ENCODE data around the gene SOHLH1.

SOHLH1 gene

DNA sequence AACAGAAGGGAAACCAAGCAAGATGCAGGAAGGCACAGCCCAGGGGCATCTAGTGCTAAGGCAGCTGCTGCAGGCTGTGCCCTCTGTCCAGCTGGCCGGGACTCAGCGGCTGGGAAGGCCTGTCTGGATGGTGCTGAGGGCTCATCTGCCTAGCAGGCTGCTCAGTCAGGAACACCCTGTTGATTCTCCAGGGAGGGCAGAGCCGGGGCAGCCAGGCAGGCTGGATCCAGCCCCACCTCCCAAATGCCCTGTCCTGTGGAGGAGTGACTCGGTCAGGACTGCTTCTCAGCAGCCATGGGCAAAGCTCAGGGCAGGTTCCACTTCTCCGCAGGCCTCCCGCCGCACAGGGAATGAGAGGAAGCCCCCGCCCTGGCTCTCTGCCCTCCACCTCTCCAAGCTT, 44.0 kb downstream of the SOHLH1 start:
- DNase-seq, result no peak

DNA sequence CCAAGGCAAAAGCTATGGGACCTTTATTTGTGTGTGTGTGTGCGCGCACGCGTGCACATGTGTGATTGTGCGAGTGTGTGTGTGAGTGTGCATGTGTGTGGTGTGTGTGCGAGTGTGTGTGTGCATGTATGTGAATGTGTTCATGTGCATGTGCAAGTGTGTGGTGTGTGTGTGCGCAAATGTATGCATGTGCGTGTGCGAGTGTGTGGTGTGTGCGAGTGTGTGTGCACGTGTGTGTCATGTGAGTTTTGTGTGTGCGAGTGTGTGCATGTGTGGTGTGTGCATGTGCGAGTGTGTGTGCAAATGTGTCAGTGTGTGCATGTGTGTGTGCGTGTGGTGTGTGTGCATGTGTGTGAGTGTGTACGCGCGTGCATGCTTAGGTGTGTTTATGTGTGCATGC, 48.9 kb downstream of the SOHLH1 start:
- DNase-seq, result no peak

DNA sequence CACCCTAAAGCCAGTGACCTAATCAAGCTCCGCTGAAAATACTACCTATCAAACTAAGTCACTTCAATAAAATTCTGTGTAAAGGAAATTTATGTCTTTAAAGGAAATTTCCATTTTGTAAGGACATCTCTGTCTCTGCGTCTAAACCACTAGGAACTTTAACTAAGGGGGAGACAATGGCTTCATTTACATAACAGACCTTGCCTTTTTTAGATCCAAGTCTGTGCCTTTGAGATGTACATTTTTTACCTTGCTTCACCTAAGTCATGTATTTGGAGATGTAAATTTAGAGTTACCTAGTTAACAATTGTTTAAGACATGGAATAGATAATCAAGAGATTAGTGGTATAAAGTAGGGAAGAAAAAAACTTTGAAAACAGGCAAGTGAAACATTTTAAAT, 49.8 kb downstream of the SOHLH1 start:
- DNase-seq, result no peak

DNA sequence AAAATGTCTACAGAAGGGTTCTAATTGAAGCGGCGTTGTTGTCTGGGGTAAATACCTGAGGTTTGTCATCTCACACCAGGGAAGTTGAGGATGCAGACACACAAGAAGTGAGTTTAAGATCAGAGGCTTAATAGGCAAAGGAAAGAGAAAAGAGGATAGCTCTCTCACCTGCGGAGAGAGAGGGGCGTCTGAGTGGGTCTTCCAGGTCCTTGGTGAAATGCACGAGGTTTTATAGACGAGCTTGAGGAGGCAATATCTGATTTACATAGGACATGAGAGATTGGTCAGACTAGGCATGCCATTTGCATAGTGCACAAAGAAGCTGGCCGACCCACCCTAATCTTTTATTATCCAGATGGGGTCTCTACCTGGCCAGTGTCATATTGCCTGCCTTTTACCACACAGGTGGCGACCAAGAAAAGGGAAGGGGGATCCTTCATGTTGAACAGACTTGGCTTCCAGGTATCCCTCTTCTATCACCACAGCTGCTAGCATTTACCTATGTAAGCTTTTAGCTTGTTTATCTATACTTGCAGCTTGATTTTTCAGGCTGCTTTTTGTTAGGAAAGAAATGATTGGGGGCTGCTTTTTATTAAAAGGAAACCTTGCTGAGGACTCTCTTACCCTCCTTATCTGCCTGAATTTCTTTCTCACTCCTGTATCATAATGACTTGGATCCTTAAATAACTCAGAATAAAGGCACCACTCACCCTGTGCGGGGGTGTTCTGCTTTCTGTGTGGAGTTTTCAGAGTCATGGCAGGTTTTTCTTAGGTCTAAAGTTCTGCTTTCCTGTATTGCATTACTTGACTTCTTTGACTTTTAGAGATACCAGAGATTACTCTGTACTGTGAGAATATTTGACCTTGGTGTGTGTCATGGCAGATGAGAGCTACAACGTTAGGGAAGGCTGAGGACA, 50.5 kb downstream of the SOHLH1 start:
- no peak for DNase-seq

DNA sequence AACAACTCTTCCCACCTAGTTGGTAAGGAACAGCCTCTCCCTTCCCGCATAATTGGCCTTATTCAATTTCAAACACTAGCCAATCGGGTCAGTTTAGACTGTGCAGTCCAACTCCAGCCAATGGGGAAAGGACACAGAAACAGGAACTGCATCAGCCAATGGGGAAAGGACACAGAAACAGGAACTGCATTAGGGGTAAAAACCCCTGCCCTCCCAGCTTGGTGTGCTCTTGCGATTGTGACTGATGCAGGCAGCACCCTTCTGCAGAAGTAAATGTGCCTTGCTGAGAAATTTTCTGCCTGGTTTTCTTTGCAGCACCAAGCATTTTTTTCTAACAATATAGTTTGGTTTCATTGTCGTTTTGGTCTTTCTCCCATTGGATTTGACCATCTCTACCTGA, 51.4 kb downstream of the SOHLH1 start:
- no peak for DNase-seq

DNA sequence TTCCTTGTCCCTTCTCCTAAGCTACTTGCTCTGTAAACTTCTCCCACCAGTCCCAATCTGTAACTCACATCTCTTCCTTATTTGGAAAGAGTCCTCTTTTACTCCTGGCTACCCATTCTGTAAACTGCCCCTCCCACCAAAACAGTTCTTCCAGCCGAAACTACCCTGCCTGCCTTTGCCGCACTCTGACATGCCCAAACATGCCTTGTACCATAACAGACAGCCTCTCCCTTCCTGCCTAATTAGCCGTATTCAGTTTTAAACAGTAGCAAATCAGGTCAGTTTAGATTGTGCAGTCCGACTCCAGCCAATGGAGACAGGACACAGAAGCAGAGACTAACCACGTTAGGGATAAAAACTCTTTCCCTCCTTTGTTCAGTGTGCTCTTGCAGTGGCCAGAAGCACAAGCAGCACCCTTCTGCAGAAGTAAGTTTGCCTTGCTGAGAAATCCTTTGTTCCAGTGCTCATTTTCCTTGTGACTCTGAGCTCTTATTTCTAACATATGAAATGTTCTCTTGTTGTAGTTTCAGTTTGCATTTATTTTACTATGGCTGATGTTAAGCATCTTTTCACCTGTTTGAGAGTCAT, 54.6 kb downstream of the SOHLH1 start:
- DNase-seq, result no peak
